Urothelium cell line (cell line): ENCODE results near the gene FAM168A.
A peak's percentile ranks its signal among the peaks of the same experiment; 100 is the strongest.

Experiments
- DNase-seq: peaks from one replicate; pipeline ENCODE4 v3.0.0; 2011; ENCODE audit warnings: low spot score, mixed read lengths
- FAIRE-seq: peaks from 2 replicates; lab custom pipeline; 2011; peaks lifted over from hg19 to GRCh38; lab: Jason Lieb, UNC

FAM168A gene

DNA sequence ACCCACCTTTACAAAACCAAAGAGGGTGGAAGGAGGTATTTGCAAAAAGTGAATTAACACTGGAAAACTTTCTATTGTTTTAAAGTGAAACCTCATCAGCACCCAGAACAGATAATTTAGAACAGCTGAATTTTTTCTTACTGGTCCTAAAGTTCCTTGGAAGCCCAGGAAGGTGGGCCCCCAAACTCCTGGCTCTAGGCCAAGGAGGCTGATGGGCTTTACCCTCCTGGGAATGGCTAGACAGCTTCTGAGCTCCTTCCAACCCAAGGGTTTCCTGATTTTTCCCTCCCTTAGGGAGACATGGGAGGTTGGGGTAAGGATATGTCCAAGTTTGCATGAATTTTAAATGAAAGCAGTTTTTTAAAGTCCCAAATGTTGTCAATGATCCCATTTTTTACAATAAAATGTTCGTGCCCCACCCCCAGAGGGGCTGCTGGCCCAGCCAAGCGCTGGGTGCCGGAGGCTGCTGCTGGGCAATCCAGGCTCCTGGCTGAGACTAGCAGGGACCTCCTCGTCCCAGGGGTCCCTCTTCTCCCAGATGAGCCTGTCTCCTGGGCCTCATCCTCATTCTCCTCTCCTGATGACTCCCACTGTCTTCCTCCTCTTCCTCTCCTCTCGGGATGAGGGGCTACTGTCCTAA, 193.3 kb downstream of the FAM168A start:
- FAIRE-seq (no peak), DNase-seq (no peak)

DNA sequence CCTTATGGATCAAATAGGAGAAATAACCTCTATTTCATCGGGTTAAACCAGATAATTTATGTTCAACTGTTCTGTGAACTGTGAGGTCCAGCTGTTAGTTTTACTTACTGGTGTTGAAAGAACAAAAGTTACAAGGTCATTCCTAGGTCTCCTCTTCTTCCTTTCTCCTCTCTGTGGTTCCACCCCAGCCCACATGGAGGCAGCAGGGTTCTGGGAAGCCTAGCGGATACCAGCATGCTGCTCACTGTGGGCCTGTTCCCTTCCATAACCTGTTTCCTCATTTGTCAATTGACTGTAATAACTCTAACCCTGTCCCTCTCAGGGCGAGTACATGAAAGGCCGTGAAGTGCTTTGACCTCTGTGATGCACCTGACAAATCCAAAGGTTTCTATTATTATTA, 193.9 kb downstream of the FAM168A start:
- peak; percentile 57 for DNase-seq
- no peak for FAIRE-seq

DNA sequence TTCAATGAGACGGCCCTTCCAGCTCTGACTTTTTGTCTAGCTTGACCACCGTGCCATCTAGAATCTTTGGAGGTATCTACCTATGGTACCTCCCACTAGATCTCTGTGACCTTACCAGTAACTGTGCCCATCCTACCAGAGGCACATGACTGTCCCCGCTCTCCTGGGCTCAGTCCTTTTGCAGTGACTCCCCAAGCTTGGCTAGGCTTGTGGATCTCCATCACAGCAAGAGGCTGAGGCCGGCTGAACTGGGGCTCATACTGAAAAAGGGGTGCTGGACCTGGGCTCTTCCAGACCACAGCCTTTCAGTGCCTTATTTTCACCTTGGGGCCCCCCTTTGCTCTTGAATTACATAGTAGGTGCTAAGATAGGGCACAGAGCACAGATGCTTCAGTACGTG, 194.4 kb downstream of the FAM168A start:
- no peak for FAIRE-seq
- DNase-seq = no peak

DNA sequence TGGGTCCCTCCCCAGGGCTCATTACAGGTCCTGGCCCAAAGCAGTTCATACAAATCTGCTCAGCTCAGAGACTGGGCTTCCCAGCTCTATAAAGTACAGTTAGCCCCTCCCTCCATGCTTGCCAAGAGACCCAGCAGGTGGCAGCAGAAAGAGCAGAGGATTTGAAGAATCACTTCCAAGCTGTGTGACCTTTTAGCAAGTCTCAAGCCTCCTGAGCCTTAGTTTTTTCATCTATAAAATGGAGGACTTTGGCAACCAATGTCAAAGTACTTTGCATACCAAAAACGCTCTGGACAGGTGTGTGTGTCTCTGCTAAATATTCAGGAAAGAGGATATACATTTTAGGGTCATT, 195.1 kb downstream of the FAM168A start:
- no peak for FAIRE-seq

DNA sequence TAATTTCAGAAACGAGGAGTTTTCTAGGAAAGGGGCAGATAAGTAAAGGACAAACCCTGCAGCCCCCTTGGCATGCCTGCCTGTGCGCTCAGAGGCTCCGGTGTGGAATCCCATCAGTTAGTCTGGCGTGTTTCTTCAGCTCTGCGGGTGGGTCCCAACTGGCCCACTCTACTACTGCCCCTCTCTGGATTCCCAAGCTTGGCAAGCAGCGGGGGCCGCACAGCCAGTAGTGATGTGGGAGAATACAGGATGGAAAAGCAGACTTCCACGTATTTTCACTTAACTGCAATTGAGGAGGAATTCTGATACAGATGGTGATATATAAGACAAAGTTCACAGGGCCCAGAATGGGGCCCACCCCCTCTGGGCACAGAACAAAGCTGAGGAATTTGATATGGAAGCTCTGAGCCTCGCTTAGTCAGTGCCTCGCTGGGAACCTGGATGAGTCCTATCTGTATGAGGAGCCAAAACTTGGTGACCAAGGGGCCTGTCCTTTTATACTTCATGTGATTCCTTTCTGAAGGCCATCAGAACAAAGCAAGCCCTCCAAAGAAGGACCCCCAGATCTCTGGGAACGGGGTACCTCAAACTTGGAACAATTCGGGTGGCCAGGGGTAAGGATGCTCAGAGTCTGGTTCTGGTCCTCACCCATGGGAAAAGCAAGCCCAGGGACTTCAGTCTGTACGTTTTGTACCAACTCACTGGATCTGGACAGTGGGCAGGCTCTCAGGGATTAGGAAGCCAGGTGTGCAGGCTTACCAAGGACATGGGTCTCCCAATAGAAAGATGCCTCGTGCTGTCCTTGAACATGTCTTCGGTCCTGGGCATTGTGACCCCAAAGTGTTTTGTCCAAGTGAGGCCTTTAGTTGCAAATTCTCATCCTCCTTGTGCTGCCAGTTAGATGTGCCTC, 195.7 kb downstream of the FAM168A start:
- DNase-seq (no peak), FAIRE-seq (no peak)

More for the DNA sequence above, 195.1 kb downstream of the FAM168A start:
- peak; percentile 35 for DNase-seq

DNA sequence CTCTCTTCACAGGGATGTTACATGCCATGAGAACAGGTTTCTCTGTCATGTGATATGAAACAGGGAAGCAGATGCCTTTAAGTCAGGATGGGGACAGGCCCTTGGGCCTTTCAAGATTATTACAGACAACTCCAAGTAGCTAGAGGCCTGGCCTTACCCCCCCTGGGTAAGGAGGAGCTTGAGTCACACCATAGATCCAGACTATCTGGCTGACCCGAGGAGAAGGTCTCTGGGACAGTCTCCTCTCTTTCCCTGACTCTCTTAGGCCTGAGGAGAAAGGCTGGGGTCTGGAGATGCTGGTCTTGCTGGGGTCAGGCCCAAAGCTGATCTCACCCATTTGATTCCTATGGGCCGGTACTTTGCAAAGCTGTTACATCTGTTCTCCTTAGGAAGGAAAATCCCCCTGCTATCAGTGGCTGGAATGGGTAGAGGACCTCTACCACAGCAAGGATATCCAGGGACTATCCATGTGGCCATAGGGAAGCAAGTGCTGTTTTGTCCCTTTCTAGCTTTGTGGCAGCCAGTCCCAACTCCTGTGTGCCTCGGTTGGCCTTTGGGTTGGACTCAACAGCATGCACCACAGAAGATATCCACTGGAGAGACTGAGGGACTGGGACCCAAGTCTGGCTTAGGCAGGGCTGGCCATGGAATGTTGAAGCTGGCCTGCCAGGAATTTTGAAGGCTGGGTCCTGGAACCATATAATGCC, 196.5 kb downstream of the FAM168A start:
- DNase-seq = no peak
- no peak for FAIRE-seq

DNA sequence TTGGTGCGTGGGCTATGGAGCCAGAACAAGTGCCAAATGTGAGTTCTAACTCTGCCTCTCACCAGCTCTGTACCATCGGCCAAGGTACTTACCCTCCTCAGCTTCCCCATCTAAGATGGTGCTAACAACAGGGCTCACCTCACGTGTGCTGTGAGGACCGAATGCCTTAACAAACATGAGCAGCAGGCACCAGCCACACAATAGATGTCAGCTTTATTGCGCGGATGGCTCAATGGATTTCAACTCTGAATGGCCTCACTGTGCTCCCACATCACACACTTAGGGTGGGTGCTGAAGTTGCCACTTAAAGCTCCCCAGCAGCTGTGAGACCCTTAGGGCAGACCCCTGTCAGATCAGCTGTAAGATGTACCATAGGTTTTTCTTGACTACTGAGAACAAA, 197.6 kb downstream of the FAM168A start:
- no peak for DNase-seq
- peak; percentile 27 for FAIRE-seq

DNA sequence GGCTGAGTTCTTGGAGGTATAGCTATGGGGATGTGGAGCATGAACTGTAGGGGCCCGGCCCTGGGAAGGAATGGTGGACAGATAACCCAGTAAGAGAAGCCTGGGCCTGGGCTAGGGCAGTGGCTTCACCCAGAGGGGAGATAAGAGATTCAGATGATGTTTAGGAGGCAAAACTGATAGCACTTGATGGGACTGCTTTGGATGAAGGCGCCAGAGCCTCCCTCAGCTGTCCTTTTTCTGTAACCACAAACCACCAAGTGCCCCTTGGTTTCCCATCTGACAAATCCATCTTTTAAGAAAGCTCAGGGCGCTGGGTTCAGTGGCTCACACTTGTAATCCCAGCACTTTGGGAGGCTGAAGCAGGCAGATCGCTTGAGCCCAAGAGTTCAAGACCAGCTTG, 198.3 kb downstream of the FAM168A start:
- DNase-seq (no peak), FAIRE-seq (no peak)

DNA sequence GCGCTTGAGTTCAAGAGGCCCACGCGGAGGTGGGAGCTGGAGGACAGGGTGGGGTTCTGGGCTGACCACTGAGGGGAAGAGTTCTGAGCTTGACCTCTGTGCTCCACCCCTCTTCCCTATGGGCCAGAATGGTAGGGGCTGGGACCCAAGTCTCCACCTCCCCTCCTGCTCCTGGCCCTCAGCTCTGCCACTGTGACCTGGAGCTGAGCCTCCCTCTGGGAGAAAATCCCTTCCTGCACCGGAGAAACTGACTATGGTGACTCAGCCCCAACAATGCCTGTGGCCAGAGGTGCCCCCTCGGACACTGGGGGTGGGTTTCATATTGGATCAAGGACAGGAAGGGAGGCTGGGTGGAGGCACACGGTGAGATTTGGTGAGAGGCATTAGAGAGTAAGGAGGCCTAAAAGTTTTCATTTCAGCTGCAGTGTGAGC, 198.7 kb downstream of the FAM168A start:
- FAIRE-seq (no peak), DNase-seq (no peak)

DNA sequence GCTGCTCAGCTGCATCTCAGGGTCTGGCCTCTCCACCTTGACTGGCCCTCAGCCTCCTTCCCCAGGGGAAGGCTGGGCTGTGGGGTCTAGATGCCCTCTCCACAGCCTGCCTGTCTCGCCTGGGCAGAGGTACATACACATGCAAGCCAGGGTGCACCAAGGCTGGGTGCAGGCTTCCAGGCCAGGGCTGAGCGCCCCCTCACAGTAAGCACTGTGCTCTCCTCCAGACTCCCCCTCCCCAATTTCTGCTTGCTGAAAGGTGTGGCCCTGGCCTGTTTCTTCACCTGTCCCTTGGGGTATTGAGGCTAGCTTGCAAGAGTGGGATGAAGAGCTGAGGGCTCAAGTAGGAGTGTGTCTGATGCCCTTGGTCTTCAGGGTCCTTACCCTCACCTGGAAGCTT, 199.2 kb downstream of the FAM168A start:
- FAIRE-seq = no peak
- DNase-seq = no peak

DNA sequence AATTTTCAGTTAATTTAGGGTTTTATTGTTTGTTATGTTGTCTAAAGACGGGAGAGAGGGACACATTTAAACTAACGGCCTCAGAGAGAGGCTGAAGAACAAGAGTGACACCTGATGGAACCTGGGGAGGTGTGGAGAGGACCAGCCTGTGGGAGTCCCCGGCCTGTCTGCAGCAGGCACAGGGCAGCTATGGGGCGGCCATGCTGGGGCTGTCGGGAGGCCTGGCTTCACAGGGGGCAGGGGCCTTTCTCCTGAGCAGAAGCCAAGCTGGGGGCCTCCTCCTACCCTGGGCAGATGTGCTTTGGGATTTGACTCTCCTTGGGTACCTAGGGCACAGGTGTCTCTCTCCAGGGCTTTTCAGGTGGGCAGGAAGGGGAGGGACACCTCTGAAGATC, 199.8 kb downstream of the FAM168A start:
- FAIRE-seq (no peak), DNase-seq (no peak)

DNA sequence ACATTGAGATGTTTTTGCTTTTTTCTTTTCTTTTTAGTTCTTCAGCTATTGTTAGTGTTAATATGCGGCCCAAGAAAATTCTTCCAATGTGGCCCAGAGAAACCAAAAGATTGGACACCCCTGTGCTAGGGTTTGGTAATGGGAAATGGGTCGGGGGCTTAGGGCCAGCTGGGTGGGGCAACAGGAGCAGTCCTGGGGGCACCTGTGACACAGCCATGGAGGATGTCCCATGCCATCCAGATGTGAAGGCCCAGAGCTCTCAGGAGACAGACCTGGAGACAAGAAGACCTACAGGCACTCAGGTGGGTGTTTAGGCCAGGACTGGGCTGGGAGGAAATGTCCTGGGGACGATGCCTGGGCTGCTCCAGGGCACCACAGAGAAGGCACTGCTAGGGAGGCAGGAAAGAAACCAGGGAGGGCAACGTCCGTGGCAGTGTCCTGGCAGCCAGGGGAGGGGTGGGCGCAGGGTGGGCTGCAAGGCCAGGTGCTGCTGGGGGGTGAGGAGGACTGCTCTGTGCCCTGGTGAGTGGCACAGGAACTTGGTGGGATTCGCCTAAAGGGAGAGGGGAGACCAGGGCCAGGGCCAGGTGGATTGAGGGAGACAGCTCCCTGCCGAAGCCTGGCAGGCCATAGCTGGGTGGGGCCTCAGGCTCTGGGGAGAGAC, 200.3 kb downstream of the FAM168A start:
- FAIRE-seq = no peak
- no peak for DNase-seq

DNA sequence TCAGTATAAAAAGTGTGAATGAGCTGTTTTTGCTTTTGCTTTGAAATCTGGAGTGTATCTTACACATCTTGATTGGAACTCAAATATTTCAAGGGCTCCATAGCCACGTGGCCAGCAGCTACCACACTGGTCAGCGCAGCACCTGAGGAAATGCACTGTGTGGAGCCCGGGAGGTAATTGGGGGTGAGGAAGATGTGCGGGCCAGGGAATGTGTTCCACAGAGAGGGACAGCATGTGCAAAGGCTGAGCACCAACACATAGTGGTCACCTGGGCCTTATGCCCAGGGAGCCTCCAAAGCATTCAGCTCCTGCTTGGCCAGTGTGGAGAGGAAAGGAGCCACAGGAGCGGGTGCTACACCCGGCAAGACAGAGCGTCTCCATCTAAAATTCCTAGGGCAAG, 200.9 kb downstream of the FAM168A start:
- FAIRE-seq = no peak
- DNase-seq = no peak

DNA sequence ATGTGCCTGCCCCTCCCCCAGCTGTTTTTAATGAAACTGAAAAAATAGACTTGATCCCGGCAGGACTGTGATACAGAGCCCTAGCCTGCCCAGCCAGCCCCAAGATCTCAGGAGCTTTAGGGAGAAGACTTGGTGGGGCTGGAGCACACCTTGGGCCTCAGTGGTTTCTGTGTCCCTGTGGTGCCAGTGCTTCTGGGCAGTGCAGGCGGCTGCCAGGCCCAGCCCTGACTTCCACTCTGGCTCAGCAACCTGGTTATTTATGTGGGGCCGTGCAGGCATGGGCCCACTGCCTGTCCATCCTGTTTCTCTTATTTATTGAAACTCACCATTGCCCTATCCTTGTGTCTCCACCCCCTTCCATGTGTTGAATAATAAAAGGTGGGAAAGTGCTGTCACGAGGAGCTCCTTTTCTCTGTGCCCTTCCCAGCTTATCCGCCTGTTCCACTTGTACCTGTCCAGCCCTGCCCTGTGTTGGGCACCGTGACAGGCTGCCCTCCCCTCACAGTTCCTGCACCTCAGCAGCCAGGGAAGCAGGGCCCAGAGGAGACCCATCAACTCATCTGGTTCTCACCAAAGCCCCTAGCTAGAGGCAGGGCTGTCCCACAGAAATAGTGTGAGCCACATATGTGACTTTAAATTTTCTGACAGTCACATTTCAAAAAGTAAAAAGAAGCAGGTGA, 201.5 kb downstream of the FAM168A start:
- DNase-seq = no peak
- FAIRE-seq = no peak

DNA sequence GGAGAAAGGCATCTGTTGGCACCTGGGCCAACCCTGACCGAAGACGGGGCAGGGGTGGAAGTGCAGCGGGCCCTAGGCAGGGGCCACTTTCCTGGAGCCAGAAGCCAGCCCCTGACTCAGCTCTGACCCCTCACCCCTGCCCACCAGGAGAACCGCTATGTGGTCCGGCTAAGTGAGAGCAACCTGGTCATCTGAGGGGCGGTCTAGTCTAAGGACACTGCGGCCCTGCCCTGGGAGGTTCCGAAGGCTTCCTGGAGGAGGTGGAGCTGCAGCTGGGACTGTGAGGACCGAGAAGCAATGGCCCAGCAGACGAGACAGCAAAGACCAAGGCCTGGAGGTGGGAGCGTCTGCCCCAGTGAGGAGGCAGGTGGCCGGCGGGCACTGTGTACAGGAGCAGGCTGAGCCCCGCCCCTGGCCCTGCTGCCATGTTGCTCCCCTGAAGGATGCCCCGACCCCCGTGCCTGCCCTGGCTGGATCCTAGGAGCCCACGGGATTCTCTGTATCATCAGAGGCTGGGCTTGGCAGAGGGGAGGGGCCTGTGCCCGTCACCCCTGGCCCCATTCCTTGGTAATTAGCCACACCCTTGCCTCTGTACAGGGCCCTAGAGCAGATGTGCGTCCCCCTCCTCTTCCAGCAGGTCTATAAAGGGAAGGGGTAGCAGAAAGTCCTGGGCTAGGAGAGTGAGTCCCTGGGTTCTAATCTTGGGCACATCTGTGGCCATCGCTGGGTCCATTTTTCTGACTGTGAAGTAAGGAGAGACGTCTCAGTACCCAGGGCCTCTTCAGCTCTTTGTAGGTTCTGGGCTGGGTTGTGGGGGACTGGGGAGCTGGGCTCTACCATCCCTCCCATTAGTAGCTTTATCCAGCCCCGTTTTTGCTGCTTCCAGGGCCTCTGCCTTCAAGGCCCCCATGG, 202.4 kb downstream of the FAM168A start:
- DNase-seq (no peak), FAIRE-seq (no peak)

DNA sequence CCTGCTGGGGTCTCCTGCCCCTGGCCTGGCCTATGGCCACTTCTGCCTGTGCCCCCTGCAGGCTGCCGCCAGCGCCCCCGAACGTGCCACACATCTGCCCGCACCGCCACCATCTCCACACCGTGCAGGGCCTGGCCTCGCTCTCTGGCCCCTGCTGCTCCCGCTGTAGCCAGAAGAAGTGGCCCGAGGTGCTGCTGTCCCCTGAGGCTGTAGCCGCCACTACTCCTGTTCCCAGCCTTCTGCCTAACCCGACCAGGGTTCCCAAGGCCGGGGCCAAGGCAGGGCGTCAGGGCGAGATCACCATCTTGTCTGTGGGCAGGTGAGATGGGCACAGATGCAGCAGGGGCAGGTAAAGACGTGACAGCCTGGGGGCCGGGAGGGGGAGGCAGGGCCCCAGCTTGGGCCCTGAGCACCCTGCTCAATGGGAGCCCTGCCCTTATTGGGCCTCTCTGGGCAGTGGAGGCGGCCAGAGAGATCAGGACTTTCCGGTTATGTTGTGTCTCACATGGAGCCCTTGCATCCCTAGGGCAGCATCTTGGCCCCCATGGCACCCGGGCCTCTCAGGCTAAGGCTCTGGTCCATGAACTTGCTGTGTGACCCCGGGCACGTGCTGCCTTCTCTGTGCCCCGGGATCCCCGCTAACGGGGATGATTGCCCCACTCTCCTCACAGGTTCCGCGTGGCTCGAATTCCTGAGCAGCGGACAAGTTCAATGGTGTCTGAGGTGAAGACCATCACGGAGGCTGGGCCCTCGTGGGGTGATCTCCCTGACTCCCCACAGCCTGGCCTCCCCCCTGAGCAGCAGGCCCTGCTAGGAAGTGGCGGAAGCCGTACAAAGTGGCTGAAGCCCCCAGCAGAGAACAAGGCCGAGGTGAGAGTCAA, 203.3 kb downstream of the FAM168A start:
- no peak for FAIRE-seq
- no peak for DNase-seq

DNA sequence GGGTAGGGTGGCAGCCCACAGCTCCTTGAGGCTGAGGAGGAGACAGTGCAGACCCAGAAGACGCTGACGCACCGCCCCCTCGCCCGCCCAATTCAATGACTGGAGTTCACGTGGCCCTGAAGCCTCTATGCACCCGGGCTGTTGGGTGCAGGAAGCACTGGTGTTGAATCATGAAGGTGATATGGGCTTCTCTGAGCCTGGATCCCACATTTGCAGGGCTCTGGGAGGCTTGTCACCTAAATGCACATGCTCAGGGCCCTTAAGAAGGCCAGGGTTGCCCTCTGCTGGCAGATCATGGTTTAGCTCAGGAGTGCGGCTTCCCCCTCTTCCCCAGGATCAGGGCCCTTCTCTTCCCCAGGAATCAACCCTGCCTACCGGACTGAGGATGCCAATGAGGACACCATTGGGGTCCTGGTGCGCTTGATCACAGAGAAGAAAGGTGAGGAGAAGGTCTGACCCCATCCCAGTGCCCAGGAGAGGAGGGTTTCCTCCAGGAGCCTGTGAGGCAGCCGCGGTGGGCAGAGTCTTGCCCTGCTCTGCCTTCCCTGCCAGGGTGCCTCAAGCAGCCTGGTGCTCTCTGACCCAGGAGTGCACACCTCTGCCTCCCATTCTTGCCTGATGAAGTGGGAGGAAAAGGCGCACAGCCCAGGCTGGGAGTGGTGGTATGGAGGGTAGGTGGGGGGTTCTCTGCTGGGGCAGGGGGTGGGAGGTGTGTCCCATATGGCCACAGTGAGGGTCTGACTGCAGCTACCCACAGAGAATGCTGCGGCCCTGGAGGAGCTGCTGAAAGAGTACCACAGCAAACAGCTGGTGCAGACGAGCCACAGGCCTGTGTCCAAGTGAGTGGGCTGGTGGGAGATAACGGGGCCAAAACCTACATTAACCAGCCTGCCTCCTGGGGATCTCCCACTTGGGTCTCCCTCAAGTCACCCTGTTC, 204.2 kb downstream of the FAM168A start:
- DNase-seq (peak; percentile 77), FAIRE-seq (no peak)

DNA sequence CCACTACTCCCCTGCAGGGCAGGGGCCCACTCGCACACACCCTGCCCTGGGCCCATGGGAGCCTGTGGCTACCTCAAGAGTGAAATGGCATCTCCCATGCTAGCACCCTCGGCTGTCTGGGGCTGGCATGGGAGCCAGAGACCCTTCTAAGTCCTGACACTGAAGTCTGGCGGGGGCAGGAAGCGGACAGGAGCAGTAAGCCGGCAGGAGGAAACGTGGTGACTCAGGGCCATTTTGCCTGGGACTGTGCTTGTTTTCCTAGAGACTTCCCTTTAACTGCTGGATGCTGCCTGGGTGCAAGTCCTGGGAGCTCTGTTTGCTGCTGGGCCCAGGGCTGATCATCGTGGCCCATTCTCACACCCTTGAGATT, 204.9 kb downstream of the FAM168A start:
- DNase-seq (no peak), FAIRE-seq (no peak)
